Activated CD4-positive, alpha-beta T cell treated with anti-CD3 and anti-CD28 coated beads, Interleukin-2, amount 10 ng/mL, durations not matched to agents 7 days and 5 days (primary cell): ENCODE data around the gene BTC. TPM values are rescaled to one million over a fixed set of nuclear protein-coding genes. Genes with fewer than 3 reads are reported as not detected.
"Not testable (repeated sequence)": the region's sequence is repeated elsewhere in the genome, so short reads cannot be mapped to it uniquely, and the experiment has no call there.

Experiments used
- CTCF ChIA-PET: fragments of 350-600 bp; sonication (Branson Sonifier 250); formaldehyde crosslinking; loops from one replicate; lab custom pipeline; 2021; ENCODE audit warnings: antibody characterized with exemption; lab: Charles Lee
- POLR2A ChIA-PET: fragments of 350-600 bp; sonication (Branson Sonifier 250); formaldehyde crosslinking; loops from one replicate; lab custom pipeline; 2021; ENCODE audit warnings: antibody characterized with exemption; lab: Charles Lee
- DNase-seq: peaks from one replicate; pipeline ENCODE4 v3.0.0-alpha.2; 2020
- H3K27ac Mint-ChIP-seq: one replicate; pipeline ENCODE4 v1.8.0; 2021; ENCODE audit warnings: mild to moderate bottlenecking, moderate library complexity, mixed read lengths
- H3K27me3 Mint-ChIP-seq: one replicate; pipeline ENCODE4 v1.8.0; 2021; ENCODE audit warnings: mixed read lengths
- H3K36me3 Mint-ChIP-seq: one replicate; pipeline ENCODE4 v1.8.0; 2021; ENCODE audit warnings: low read depth, mixed read lengths
- H3K4me1 Mint-ChIP-seq: one replicate; pipeline ENCODE4 v1.8.0; 2021; ENCODE audit warnings: mixed read lengths
- H3K4me3 Mint-ChIP-seq: one replicate; pipeline ENCODE4 v1.8.0; 2021; ENCODE audit warnings: mild to moderate bottlenecking, moderate library complexity, mixed read lengths
- H3K9me3 Mint-ChIP-seq: one replicate; pipeline ENCODE4 v1.8.0; 2021; ENCODE audit warnings: mixed read lengths
- total RNA-seq, 2 experiments: library from RNA; stranded (reverse); gene quantifications; one replicate each; pipeline ENCODE4 v1.2.3, GENCODE V29; 2021

The BTC gene
- total RNA-seq, 2 experiments from 2014 or later = not detected

DNA sequence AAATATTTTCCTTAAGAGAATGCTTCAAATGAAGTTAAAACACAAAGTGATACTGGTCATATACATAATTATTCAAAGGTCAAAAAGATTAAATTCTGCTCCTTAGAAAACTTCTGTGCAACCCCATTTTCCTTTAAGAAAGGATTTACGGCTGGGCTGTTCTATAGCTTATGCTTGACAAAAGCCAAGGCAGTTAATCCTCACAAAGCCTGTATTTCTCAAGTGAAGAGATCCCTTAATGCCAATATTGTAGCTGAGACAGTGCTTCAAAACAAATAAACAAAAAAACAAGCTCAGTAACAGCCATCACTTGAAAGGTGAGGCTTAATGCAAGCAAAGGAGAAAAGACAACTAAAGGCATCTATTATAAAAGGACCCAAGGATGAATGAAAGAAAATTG lies 42.5 kb downstream of the BTC start:
- Mint-ChIP-seq H3K4me1 (no peaks in the 10 kb centered on the region), H3K27me3 (peaks cover 2% of the 10 kb centered on the region), H3K4me3 (no peak overlapping the region), H3K36me3 (no peaks in the 10 kb centered on the region), H3K27ac (no peak overlapping the region), H3K9me3 (no peaks in the 10 kb centered on the region)
- ChIA-PET POLR2A (no interaction called here), CTCF (no interaction called here)
- DNase-seq = no peak

DNA sequence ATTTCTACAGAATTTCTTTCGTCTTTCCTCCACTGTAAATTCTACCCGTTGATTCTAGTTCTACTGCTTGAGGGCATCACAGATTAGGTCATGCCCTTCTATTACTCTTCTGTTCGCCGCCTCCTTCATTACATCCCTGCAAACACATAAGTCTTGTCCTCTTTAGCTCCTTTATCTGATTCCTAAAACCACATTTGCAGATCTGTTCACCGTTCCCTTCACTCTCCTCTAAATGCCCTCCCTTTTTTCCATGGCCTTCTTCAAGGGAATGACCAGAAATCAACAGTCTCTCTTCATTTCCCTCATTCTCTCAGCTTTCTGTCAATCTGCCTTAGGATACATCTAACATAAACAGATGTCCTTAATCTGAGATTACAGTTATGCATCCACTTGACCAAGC lies 43.1 kb downstream of the BTC start:
- DNase-seq = no peak
- Mint-ChIP-seq H3K4me3 (no peak overlapping the region), H3K27me3 (peaks cover 2% of the 10 kb centered on the region), H3K36me3 (no peaks in the 10 kb centered on the region), H3K27ac (no peak overlapping the region), H3K4me1 (no peaks in the 10 kb centered on the region), H3K9me3 (no peaks in the 10 kb centered on the region)
- POLR2A ChIA-PET = no interaction called here
- CTCF ChIA-PET = no interaction called here

DNA sequence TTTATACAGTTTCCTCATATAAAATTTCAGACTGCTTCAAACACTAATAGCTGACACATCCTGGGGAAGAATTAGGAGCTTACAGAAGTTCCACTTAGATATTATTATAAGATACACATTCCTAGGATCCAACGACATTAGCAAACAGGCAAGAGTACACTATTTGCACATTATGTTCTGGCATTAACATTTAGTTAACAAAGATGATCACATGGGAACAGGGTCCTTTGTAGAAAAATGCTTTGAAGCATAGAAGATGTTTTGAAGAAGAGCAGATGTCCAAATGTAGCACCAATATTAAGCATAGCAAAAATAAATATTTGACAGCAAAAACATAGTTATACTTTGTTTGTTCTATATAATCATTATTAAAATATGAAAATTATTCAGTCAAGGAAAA lies 52.1 kb downstream of the BTC start:
- Mint-ChIP-seq H3K27me3 (no peaks in the 10 kb centered on the region), H3K9me3 (no peaks in the 10 kb centered on the region), H3K36me3 (no peaks in the 10 kb centered on the region), H3K4me1 (no peaks in the 10 kb centered on the region), H3K27ac (no peak overlapping the region), H3K4me3 (no peak overlapping the region)
- DNase-seq = no peak
- ChIA-PET CTCF (interaction anchor here (0.6 kb wide), 1 partner anchor 98 kb away, joined by 3 read pairs; no protein-coding TSS in a partner anchor), POLR2A (no interaction called here)

DNA sequence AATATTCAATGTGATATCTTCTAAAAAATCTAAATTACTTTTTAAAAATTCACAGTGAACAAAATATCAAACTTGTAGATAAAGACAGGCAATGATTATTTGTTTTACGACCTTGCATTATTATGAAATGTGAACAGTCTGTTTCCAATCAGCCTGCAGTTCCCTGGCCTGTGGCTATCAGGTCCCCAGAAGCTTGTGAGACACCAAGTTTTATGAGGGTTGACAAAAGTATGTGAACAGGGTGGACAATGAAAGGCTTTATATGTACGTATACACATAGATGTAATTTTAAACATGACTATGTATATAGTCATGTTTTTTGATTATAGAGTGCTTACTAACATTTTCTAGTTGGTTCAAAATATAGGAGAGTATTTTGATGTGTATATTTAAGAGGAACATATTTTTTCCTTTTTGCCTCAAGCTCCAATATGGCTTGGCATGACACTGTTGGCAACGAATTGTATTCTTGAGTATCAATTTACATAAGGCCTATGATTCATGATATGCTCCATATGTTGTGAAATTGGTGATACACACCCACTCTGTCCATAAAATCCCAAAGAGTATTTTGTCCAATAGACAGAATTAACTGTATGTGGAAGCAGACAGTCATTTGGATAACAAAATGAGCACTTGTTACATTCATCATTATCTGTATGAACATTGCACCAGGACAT lies 55.7 kb downstream of the BTC start:
- no peaks in the 10 kb centered on the region for H3K4me1 Mint-ChIP-seq
- no peak overlapping the region for H3K4me3 Mint-ChIP-seq
- ChIA-PET POLR2A (no interaction called here), CTCF (no interaction called here)
- no peak for DNase-seq
- H3K27ac Mint-ChIP-seq = no peak overlapping the region
- H3K9me3 Mint-ChIP-seq = no peaks in the 10 kb centered on the region
- no peaks in the 10 kb centered on the region for H3K36me3 Mint-ChIP-seq
- no peaks in the 10 kb centered on the region for H3K27me3 Mint-ChIP-seq

DNA sequence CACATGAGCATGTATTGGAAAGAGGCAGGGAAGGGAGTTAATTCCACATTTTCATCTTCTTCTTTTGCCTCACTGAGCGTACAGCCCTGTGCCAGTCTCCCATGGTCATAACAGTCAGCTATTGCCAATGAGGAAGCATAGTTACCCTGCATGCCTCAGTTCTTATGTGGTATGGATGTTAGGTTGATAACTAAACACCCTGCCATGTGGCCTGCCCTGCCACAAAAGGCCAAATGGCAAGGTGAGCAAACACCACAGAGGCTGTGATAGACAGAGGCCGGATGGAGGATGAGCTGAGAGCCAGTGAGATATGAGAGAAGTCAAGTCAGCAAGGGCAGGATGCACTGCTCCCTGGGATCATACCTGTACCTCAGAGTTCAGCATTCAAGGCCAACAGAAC lies 59.3 kb downstream of the BTC start:
- Mint-ChIP-seq H3K4me3 (no peak overlapping the region), H3K27ac (no peak overlapping the region), H3K9me3 (no peaks in the 10 kb centered on the region), H3K27me3 (no peaks in the 10 kb centered on the region), H3K36me3 (no peaks in the 10 kb centered on the region), H3K4me1 (no peaks in the 10 kb centered on the region)
- ChIA-PET CTCF (no interaction called here), POLR2A (no interaction called here)
- DNase-seq = no peak

DNA sequence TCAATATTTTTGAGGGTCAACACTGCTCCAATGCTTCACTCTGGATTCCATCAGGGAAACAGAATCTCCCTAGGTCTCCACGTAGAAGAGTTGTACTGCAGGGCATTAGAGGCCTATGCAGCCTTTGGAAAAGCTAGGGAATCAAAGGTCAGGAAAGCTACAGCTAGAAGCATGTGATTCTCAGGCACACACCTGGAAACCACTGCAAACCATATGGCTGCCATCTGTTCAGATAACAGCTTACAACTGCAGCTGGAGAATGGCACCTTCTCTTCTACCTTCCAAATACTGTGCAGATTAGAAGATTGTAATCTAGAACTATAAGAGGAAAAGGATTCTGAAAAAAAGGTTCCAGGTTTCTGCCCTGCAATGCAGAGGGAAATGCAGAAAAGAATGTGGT lies 60.6 kb downstream of the BTC start:
- no peaks in the 10 kb centered on the region for H3K9me3 Mint-ChIP-seq
- H3K36me3 Mint-ChIP-seq = no peaks in the 10 kb centered on the region
- H3K27ac Mint-ChIP-seq = no peak overlapping the region
- ChIA-PET CTCF (no interaction called here), POLR2A (no interaction called here)
- DNase-seq = no peak
- H3K4me3 Mint-ChIP-seq = no peak overlapping the region
- H3K27me3 Mint-ChIP-seq = peaks cover 2% of the 10 kb centered on the region
- no peaks in the 10 kb centered on the region for H3K4me1 Mint-ChIP-seq

DNA sequence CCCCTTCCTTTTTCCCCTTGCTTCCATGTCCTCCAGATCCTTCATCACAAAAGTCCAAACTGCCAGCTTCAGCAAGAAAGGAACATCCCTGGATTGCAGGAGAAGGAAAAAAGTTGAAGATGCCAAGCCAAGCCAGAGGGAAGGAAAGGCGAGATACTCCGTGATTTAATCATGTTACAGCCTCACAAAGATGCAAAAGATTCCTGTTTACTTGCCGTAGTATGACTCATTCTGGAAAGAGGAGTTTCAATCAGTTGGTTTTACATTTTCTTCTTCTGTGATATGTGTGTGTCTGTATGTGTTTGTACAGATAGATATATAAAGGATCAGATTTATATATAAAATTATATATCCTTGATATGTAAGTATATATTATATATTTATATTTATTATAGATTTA lies 69.3 kb downstream of the BTC start:
- Mint-ChIP-seq H3K4me1 (no peaks in the 10 kb centered on the region), H3K36me3 (no peaks in the 10 kb centered on the region)
- CTCF ChIA-PET = no interaction called here

DNA sequence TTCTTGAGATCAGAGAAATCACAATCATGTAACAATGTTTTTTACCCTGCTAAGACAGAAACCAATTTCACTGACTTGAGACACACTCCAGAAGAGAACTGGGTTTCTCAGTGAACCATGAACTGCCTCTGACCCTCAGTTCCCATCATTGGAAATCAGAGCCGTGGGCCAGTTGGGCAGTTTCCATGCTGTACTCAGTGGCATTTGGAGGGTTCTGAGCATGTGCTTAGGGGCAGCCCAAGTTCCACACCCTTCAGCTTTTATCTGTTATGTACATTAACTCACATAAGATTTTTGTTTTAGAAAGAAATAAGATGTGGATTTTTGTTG lies 77.9 kb downstream of the BTC start:
- Mint-ChIP-seq H3K9me3 (peaks cover 7% of the 10 kb centered on the region), H3K36me3 (no peaks in the 10 kb centered on the region), H3K27ac (no peak overlapping the region), H3K27me3 (no peaks in the 10 kb centered on the region), H3K4me3 (no peak overlapping the region), H3K4me1 (no peaks in the 10 kb centered on the region)
- no peak for DNase-seq
- ChIA-PET CTCF (no interaction called here), POLR2A (no interaction called here)

More for the DNA sequence above, 69.3 kb downstream of the BTC start:
- no peak for DNase-seq
- Mint-ChIP-seq H3K27ac (no peak overlapping the region), H3K27me3 (peaks cover 8% of the 10 kb centered on the region), H3K4me3 (no peak overlapping the region), H3K9me3 (no peaks in the 10 kb centered on the region)
- POLR2A ChIA-PET = no interaction called here

DNA sequence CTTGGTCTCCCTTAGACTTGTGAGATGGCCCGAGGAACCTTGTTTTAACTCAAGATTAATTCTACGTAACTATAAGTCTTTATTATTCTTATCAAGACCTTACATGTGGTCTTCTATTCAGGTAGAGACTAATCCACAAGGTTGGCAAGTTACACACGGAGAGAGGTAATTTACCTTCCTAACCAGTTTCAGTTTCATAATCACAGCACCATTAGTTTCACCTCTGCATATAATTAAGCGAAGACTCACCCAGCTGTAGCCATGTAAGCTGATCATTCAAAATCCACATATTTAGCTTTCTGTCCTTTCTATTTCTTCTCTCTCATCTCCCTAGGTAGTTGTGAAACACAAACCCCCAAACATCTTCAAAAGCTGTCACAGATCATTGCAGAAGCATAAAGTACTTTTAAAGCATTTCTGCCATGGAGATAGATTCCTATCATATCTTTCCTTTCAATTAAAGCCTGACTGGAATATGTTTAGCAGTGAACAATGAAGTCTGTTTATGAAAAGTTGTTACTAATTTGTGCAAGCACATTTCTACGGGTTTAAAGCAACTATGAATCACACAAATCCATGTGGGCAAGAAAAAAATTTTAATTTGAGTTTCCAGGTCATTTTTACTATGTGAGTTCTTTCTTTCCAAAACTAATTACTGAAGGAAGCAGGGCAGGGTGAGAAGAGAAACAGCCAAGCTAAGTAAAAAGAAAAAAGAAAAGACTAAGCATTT lies 78.5 kb downstream of the BTC start:
- no peaks in the 10 kb centered on the region for H3K36me3 Mint-ChIP-seq
- H3K4me3 Mint-ChIP-seq = no peak overlapping the region
- POLR2A ChIA-PET = no interaction called here
- no peak overlapping the region for H3K27ac Mint-ChIP-seq
- CTCF ChIA-PET = no interaction called here
- DNase-seq = no peak
- H3K9me3 Mint-ChIP-seq = peaks cover 7% of the 10 kb centered on the region
- no peaks in the 10 kb centered on the region for H3K27me3 Mint-ChIP-seq
- H3K4me1 Mint-ChIP-seq = no peaks in the 10 kb centered on the region

DNA sequence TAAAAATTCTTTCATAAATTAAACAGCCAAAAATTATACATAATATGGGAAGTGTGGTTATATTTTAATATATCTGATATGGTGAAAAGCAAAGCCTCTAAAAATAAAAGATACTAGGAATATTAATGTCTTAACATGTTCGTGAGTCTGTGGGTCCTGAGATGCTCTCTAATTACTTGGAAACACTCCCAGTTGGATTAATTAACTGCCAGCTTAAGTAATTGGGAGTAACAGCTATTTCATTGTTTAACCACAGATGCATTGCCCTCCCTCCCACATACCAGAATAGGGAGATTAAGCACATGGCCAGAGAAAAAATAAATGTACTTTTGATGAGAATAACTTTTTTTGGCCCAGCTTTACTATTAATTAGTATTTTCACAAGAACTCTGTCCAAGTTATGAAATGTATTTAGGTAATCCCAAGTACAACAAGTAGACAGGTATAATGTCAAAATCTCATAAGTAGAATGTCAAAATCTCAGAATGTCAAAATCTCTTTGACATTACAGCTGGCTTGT lies 79.7 kb downstream of the BTC start:
- Mint-ChIP-seq H3K36me3 (no peaks in the 10 kb centered on the region), H3K4me3 (no peak overlapping the region)
- CTCF ChIA-PET = no interaction called here

DNA sequence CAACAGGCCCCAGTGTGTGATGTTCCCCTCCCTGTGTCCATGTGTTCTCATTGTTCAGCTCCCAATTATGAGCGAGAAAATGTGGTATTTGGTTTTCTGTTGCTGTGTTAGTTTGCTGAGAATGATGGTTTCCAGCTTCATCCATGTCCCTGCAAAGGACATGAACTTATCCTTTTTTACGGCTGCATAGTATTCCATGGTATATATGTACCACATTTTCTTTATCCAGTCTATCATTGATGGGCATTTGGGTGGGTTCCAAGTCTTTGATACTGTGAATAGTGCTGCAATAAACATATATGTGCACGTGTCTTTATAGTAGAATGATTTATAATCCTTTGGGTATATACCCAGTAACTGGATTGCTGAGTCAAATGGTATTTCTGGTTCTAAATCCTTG lies 86.2 kb downstream of the BTC start:
- POLR2A ChIA-PET, H3K36me3 Mint-ChIP-seq, H3K27ac Mint-ChIP-seq, H3K27me3 Mint-ChIP-seq, H3K4me3 Mint-ChIP-seq, H3K9me3 Mint-ChIP-seq, H3K4me1 Mint-ChIP-seq, DNase-seq, CTCF ChIA-PET: not testable (repeated sequence)

More for the DNA sequence above, 79.7 kb downstream of the BTC start:
- POLR2A ChIA-PET = no interaction called here
- Mint-ChIP-seq H3K27ac (no peak overlapping the region), H3K9me3 (peaks cover 7% of the 10 kb centered on the region), H3K27me3 (no peaks in the 10 kb centered on the region), H3K4me1 (no peaks in the 10 kb centered on the region)
- DNase-seq = no peak
